ENCODE results near the gene KCTD3.

Gene KCTD3

GRCh38 chr1:215651867-215652266 lies 84.8 kb downstream of the KCTD3 start:
- DNase-seq (ENCODE audit: low read depth in 4 of 4, low spot score in 1 of 4) = no peak

- DNase-seq (ENCODE audit: low read depth in 4 of 4, low spot score in 1 of 4) = no peak
These were observed 85.3 kb downstream of the KCTD3 start for GRCh38 chr1:215652371-215652770.

GRCh38 chr1:215657047-215657446 lies 89.9 kb downstream of the KCTD3 start:
- no peak for DNase-seq (ENCODE audit: low read depth in 4 of 4, low spot score in 1 of 4)

GRCh38 chr1:215660259-215660658 lies 93.2 kb downstream of the KCTD3 start:
- DNase-seq (ENCODE audit: low read depth in 4 of 4, low spot score in 1 of 4) = no peak

GRCh38 chr1:215661033-215661432 lies 93.9 kb downstream of the KCTD3 start:
- no peak for DNase-seq (ENCODE audit: low read depth in 4 of 4, low spot score in 1 of 4)

- DNase-seq (ENCODE audit: low read depth in 4 of 4, low spot score in 1 of 4) = no peak
These were observed 98.1 kb downstream of the KCTD3 start for GRCh38 chr1:215665215-215665614.

- DNase-seq (ENCODE audit: low read depth in 4 of 4, low spot score in 1 of 4) = no peak
These were observed 100.7 kb downstream of the KCTD3 start for GRCh38 chr1:215667761-215668160.

GRCh38 chr1:215669806-215670491 lies 102.8 kb downstream of the KCTD3 start:
- DNase-seq (ENCODE audit: low read depth in 4 of 4, low spot score in 1 of 4) = no peak

Data from stimulated activated CD4-positive, alpha-beta T cell treated with anti-CD3 and anti-CD28 coated beads, Interleukin-1b, Interleukin-23, amount 100 ng/mL, for 24 hours (primary cell).